ENCODE results near the gene GDF2. TPM values are rescaled to one million over a fixed set of nuclear protein-coding genes. Genes with fewer than 3 reads are reported as not detected.

The GDF2 gene
- total and polyA plus RNA-seq, 3 donors from 2014 or later = 0.19 to 0.39 TPM; not detected in 1

DNA sequence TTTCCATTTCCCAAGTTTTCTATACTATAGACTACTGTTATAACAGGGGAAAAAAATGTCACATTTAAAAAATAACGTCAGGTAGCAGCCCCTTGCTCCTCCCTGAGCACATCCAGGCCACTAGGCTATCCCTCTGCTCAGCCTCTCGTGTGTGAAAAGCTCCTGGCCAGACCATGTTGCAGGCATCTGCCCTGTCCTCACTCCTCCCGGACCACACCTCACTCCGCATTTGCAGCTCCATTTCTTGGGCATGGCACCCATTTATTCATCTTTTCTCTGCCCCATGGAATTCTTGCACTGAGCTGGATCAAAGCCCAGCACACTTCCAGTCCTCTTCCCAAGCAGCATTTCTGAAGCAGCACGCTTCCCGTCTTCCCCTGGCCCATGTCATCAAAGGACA is 1.4 kb upstream of the GDF2 start:
- no peak for TF ChIP-seq POLR2A (IDR thresholded peaks at IDR 0.05)
- TF ChIP-seq, protein P1, sequence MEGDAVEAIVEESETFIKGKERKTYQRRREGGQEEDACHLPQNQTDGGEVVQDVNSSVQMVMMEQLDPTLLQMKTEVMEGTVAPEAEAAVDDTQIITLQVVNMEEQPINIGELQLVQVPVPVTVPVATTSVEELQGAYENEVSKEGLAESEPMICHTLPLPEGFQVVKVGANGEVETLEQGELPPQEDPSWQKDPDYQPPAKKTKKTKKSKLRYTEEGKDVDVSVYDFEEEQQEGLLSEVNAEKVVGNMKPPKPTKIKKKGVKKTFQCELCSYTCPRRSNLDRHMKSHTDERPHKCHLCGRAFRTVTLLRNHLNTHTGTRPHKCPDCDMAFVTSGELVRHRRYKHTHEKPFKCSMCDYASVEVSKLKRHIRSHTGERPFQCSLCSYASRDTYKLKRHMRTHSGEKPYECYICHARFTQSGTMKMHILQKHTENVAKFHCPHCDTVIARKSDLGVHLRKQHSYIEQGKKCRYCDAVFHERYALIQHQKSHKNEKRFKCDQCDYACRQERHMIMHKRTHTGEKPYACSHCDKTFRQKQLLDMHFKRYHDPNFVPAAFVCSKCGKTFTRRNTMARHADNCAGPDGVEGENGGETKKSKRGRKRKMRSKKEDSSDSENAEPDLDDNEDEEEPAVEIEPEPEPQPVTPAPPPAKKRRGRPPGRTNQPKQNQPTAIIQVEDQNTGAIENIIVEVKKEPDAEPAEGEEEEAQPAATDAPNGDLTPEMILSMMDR (IDR thresholded peaks at IDR 0.05) = no peak
- Histone ChIP-seq H3K4me3 (no peak overlapping the region), H3K27ac (no peak overlapping the region), H3K27me3 (no peaks in the 10 kb centered on the region), H3K4me1 (no peaks in the 10 kb centered on the region), H3K9me3 (no peaks in the 10 kb centered on the region), H3K36me3 (ENCODE audit: low read depth, missing control alignments) (no peaks in the 10 kb centered on the region)
- no peak for DNase-seq
- WGBS, 2 donors = 65 to 78% methylated on average over 6 of the region's 6 CpGs
- intact Hi-C loops (cut with DNase I; ENCODE audit: low total_unique reads) = no loop called here

DNA sequence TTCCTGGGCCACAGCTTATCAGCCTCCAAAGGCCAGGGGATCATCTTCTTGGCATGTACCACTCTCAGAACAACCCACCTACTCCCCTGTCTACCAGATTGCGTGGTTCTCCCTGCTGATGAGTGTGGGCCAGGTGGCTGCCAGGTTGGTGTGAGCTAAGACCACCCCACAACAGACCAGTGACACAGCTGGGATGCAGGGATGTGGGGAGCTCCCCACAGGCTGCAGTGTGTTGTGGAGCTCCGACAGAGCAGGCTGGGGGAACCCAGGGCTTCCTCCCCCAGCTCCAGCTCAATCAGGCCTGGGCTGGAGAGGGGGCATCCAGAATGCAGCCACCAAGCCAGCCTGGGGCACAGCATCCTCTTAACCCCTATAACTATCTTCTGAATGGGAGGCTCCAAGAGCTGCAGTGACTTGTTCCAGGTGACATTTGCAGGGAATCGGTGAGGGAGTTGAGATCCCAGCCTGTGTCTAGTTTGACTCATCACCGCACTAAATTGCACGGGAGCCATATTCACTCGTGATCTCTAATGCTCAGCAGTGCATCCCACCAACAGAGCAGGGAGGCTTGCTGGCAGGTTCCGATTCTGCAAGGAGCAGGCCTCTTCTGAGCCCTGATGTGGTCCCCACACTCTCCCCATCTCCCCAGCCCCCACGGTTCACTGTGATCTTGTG is 596 bp upstream of the GDF2 start:
- no peaks in the 10 kb centered on the region for H3K27me3 ChIP-seq
- H3K36me3 ChIP-seq (ENCODE audit: low read depth, missing control alignments) = no peaks in the 10 kb centered on the region
- intact Hi-C loops (cut with DNase I; ENCODE audit: low total_unique reads) = no loop called here
- H3K9me3 ChIP-seq = no peaks in the 10 kb centered on the region
- TF ChIP-seq, protein P1 (IDR thresholded peaks at IDR 0.05) = no peak
- no peak for TF ChIP-seq POLR2A (IDR thresholded peaks at IDR 0.05)
- DNase-seq = no peak
- no peak overlapping the region for H3K4me3 ChIP-seq
- WGBS, 2 donors = 85 to 90% methylated on average over 7 to 8 of the region's 8 CpGs
- H3K4me1 ChIP-seq = no peaks in the 10 kb centered on the region
- H3K27ac ChIP-seq = no peak overlapping the region

DNA sequence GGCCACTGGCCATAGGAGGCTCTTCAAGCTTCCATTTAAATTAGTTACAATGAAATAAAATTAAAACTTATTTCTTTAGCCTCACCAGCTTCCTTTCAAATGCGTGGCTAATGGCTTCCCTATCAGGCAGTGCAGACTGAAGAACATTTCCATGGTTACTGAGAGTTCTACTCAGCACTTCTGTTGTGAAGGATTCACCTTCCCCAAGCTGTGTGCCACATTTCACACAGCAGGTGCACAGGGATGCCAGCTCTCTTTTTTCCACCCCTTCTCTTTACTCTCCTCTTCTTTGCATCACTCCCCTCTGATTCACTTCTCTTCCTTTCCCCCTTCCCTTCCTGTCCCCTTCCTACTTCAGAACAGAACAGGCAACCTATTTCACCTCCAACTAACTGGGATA is 833 bp downstream of the GDF2 start:
- H3K36me3 ChIP-seq (ENCODE audit: low read depth, missing control alignments) = no peaks in the 10 kb centered on the region
- H3K4me1 ChIP-seq = no peaks in the 10 kb centered on the region
- intact Hi-C loops (cut with DNase I; ENCODE audit: low total_unique reads) = no loop called here
- DNase-seq = no peak
- no peaks in the 10 kb centered on the region for H3K9me3 ChIP-seq
- no peak overlapping the region for H3K27ac ChIP-seq
- no peaks in the 10 kb centered on the region for H3K27me3 ChIP-seq
- TF ChIP-seq, protein P1 (IDR thresholded peaks at IDR 0.05) = no peak
- TF ChIP-seq POLR2A (IDR thresholded peaks at IDR 0.05) = no peak
- H3K4me3 ChIP-seq = no peak overlapping the region
- WGBS, 2 donors = 56 to 70% methylated on average over 1 of the region's 1 CpG

DNA sequence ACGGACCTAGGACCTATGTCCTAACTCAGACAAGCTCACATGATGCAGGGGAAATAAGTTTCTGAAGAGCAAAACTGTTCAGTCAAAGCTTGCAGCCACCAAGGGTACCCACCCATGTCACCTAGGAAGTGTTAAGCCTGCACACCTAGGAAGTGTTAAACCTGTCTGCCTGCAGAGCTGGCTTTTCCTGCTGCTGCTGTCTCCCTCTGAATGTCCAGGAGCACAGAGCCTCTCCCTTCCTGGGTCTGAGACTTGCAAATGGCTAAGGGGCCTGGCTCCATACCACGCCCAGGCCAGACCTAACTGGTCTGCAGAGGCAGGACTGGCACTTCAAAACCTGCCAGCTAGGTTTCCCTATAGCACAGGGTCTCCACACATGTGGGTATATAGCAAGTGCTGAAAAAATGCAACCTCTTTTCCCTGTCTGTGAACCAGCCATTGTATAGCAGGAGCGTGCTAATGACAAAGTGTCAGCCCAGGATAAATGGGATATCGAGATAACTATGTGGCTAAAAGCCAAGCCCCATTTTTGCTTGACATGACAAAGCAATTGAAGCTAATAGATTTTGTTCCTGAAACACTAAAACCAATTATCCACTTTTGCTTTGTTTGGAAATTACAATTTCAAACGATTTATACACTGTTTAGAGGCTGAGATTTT is 1.5 kb downstream of the GDF2 start:
- Histone ChIP-seq H3K9me3 (no peaks in the 10 kb centered on the region), H3K27ac (no peak overlapping the region), H3K27me3 (no peaks in the 10 kb centered on the region), H3K36me3 (ENCODE audit: low read depth, missing control alignments) (no peaks in the 10 kb centered on the region), H3K4me3 (no peak overlapping the region), H3K4me1 (no peaks in the 10 kb centered on the region)
- 65 to 70% methylated on average over 4 to 5 of the region's 5 CpGs for WGBS, 2 donors
- DNase-seq = no peak
- TF ChIP-seq, protein P1 (IDR thresholded peaks at IDR 0.05) = no peak
- TF ChIP-seq POLR2A (IDR thresholded peaks at IDR 0.05) = no peak
- intact Hi-C loops (cut with DNase I; ENCODE audit: low total_unique reads) = no loop called here

All from testis (tissue), 3 donors.